Caco-2 (cell line): ENCODE measurements around the gene ALDH5A1. TPM values are rescaled to one million over a fixed set of nuclear protein-coding genes. Genes with fewer than 3 reads are reported as not detected.

ENCODE experiments used
- BruUV-seq: library from RNA; stranded (reverse); fragments of 400-500 nt; replicated peaks from 2 replicates; lab custom pipeline; 2021; lab: Mats Ljungman, UMichigan
- CTCF ChIA-PET: fragments of 300-600 bp; sonication (Branson Sonifier 250); formaldehyde crosslinking; loops from one replicate; lab custom pipeline; 2022; ENCODE audit warnings: antibody characterized with exemption; lab: Charles Lee
- POLR2A ChIA-PET: fragments of 300-600 bp; sonication (Branson Sonifier 250); formaldehyde crosslinking; loops from one replicate; lab custom pipeline; 2022; ENCODE audit warnings: antibody characterized with exemption; lab: Charles Lee
- DNase-seq, 2 experiments: peaks; one replicate each; pipeline versions ENCODE4 v3.0.0 to v3.0.0-alpha.2; 2020 to 2022
- H3K27me3 ChIP-seq: replicated peaks from 2 replicates; pipeline ENCODE4 v1.6.0; 2011; ENCODE audit warnings: low read length; ENCODE audit not compliant: control insufficient read depth, insufficient read depth
- H3K36me3 ChIP-seq: 2 replicates; pipeline ENCODE4 v1.5.1; 2011; ENCODE audit warnings: low read length; ENCODE audit not compliant: control insufficient read depth, insufficient read depth
- H3K4me1 ChIP-seq: fragments of 250-450 bp; sonication (Bioruptor Pico); 2 replicates; pipeline ENCODE4 v1.5.1; 2020; ENCODE audit warnings: mild to moderate bottlenecking
- H3K4me3 ChIP-seq: 2 replicates; pipeline ENCODE4 v1.5.1; 2011; ENCODE audit warnings: low read depth, mild to moderate bottlenecking, control low read depth, low read length
- H3K9me3 ChIP-seq: fragments of 250-450 bp; sonication (Bioruptor Pico); 2 replicates; pipeline ENCODE4 v1.5.1; 2020; ENCODE audit warnings: mild to moderate bottlenecking, moderate library complexity
- H3K27ac Mint-ChIP-seq: one replicate; pipeline ENCODE4 v1.8.0; 2022; ENCODE audit warnings: mixed read lengths; ENCODE audit not compliant: unreplicated experiment
- H3K27me3 Mint-ChIP-seq: one replicate; pipeline ENCODE4 v1.8.0; 2022; ENCODE audit warnings: mixed read lengths; ENCODE audit not compliant: insufficient read depth, unreplicated experiment
- H3K36me3 Mint-ChIP-seq: one replicate; pipeline ENCODE4 v1.8.0; 2022; ENCODE audit warnings: mild to moderate bottlenecking, mixed read lengths; ENCODE audit not compliant: insufficient read depth, unreplicated experiment
- H3K4me1 Mint-ChIP-seq: one replicate; pipeline ENCODE4 v1.8.0; 2022; ENCODE audit warnings: low read depth, mixed read lengths; ENCODE audit not compliant: unreplicated experiment
- H3K4me3 Mint-ChIP-seq: one replicate; pipeline ENCODE4 v1.8.0; 2022; ENCODE audit warnings: mild to moderate bottlenecking, moderate library complexity, mixed read lengths; ENCODE audit not compliant: unreplicated experiment
- H3K9me3 Mint-ChIP-seq: one replicate; pipeline ENCODE4 v1.8.0; 2022; ENCODE audit warnings: mixed read lengths; ENCODE audit not compliant: unreplicated experiment
- CTCF ChIP-seq, 2 experiments: fragments of 200-600 bp in 1 of 2; IDR thresholded peaks; 1 replicate in 1 of 2; 2 replicates in 1 of 2; pipeline versions ENCODE4 v1.5.1 to v1.8.0; 2011 to 2022; ENCODE audit warnings: antibody characterized with exemption in 1 of 2, control low read depth in 1 of 2, inconsistent platforms in 1 of 2, low read depth in 1 of 2, low read length in 1 of 2, mild to moderate bottlenecking in 1 of 2, moderate library complexity in 1 of 2; ENCODE audit not compliant: insufficient read depth in 1 of 2, severe bottlenecking in 1 of 2, unreplicated experiment in 1 of 2
- intact Hi-C: fragments of 100-400 bp; cut with micrococcal nuclease; formaldehyde crosslinking; loops from one replicate; pipeline ENCODE4 v1.10.0; 2022; ENCODE audit not compliant: unreplicated experiment
- total RNA-seq: library from RNA; stranded (reverse); gene quantifications from 2 replicates; pipeline ENCODE4 v1.2.3, GENCODE V29; 2022

The ALDH5A1 gene
- total RNA-seq, 1 experiment from 2014 or later: 45.3 TPM

GRCh38 chr6:24486065-24486464, 8.7 kb upstream of the ALDH5A1 start:
- DNase-seq: no peak
- no peaks in the 10 kb centered on the region for H3K9me3 Mint-ChIP-seq
- Histone ChIP-seq H3K9me3 (no peaks in the 10 kb centered on the region), H3K27me3 (no peaks in the 10 kb centered on the region), H3K4me1 (no peaks in the 10 kb centered on the region), H3K36me3 (no peaks in the 10 kb centered on the region), H3K4me3 (no peak overlapping the region)
- intact Hi-C loops: no loop called here
- H3K4me3 Mint-ChIP-seq: no peak overlapping the region
- H3K36me3 Mint-ChIP-seq: no peaks in the 10 kb centered on the region
- H3K27ac Mint-ChIP-seq: no peak overlapping the region
- no peak for TF ChIP-seq CTCF (IDR thresholded peaks at IDR 0.05; ENCODE audit: insufficient read depth in 1 of 2, low read depth in 1 of 2, low read length in 1 of 2, severe bottlenecking in 1 of 2, unreplicated experiment in 1 of 2)
- POLR2A ChIA-PET: no interaction called here
- no peaks in the 10 kb centered on the region for H3K27me3 Mint-ChIP-seq
- CTCF ChIA-PET: no interaction called here
- H3K4me1 Mint-ChIP-seq: no peaks in the 10 kb centered on the region
- BruUV-seq: no TSS peak

GRCh38 chr6:24489470-24489869, 5.3 kb upstream of the ALDH5A1 start, which contains the start of gene GPLD1:
GPLD1 (minus strand) TSS chr6:24489578; CDS start chr6:24489511, 67 bp downstream.
- no peaks in the 10 kb centered on the region for H3K9me3 ChIP-seq
- no peak within 1 kb of the TSS for H3K4me3 Mint-ChIP-seq
- ChIA-PET POLR2A (no interaction called here), CTCF (no interaction called here)
- no peaks in the 10 kb centered on the region for H3K27me3 Mint-ChIP-seq
- no peak for TF ChIP-seq CTCF (IDR thresholded peaks at IDR 0.05; ENCODE audit: insufficient read depth in 1 of 2, low read depth in 1 of 2, low read length in 1 of 2, severe bottlenecking in 1 of 2, unreplicated experiment in 1 of 2)
- no peaks in the 10 kb centered on the region; the same call in 1 of the 2 replicates for H3K4me1 ChIP-seq
- no peak within 1 kb of the TSS for H3K27ac Mint-ChIP-seq
- H3K9me3 Mint-ChIP-seq: no peaks in the 10 kb centered on the region
- no TSS peak for BruUV-seq
- no peaks in the 10 kb centered on the region for H3K36me3 ChIP-seq
- intact Hi-C loops: no loop called here
- H3K4me3 ChIP-seq: no peak within 1 kb of the TSS
- no peaks in the 10 kb centered on the region for H3K36me3 Mint-ChIP-seq
- no peaks in the 10 kb centered on the region for H3K27me3 ChIP-seq
- H3K4me1 Mint-ChIP-seq: peaks cover 13% of the 10 kb centered on the region
- DNase-seq: no peak

- peaks cover 13% of the 10 kb centered on the region for H3K4me1 Mint-ChIP-seq
- H3K27me3 Mint-ChIP-seq: no peaks in the 10 kb centered on the region
- peak in 1 of 2 experiments; percentile 44 for DNase-seq
- no peak overlapping the region for H3K4me3 ChIP-seq
- intact Hi-C loops: loop anchor here (5.0 kb wide), 1 partner anchor 58 kb away; no protein-coding TSS in a partner anchor
- no peaks in the 10 kb centered on the region; the same call in 1 of the 2 replicates for H3K4me1 ChIP-seq
- TF ChIP-seq CTCF (IDR thresholded peaks at IDR 0.05; ENCODE audit: insufficient read depth in 1 of 2, low read depth in 1 of 2, low read length in 1 of 2, severe bottlenecking in 1 of 2, unreplicated experiment in 1 of 2): no peak
- H3K27me3 ChIP-seq: no peaks in the 10 kb centered on the region
- no peak overlapping the region for H3K27ac Mint-ChIP-seq
- BruUV-seq: no TSS peak
- no peaks in the 10 kb centered on the region for H3K36me3 Mint-ChIP-seq
- no peaks in the 10 kb centered on the region for H3K9me3 ChIP-seq
- H3K9me3 Mint-ChIP-seq: no peaks in the 10 kb centered on the region
- CTCF ChIA-PET: interaction anchor here (0.5 kb wide), 2 partner anchors 31 to 533 kb away, joined by 3 read pairs; no protein-coding TSS in a partner anchor
- no peaks in the 10 kb centered on the region for H3K36me3 ChIP-seq
- POLR2A ChIA-PET: no interaction called here
- H3K4me3 Mint-ChIP-seq: no peak overlapping the region
Observed at GRCh38 chr6:24489881-24490280, 4.9 kb upstream of the ALDH5A1 start.
